ENCODE measurements around the gene KRT13. TPM values are rescaled to one million over a fixed set of nuclear protein-coding genes. Genes with fewer than 3 reads are reported as not detected.
"Not testable (repeated sequence)": the region's sequence is repeated elsewhere in the genome, so short reads cannot be mapped to it uniquely, and the experiment has no call there.

KRT13 gene
- total RNA-seq, 1 experiment from 2014 or later = 606 TPM

DNA sequence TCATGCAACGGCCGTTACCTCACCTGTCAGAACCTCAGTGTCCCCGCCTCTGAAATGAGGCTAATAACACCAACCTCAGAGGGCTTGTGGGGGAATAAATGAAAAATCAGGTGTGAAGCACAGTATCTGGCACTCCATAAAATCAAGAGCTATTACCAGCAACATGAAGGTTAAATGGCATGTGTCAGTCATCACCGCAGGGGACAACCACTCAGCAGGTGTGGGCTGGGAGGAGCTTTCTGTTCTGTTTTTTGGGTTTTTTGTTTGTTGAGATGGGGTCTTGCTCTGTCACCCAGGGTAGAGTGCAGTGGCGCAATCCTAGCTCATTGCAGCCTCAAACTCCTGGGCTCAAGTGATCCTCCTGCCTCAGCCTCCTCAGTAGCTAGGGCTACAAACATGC, 39.5 kb upstream of the KRT13 start:
- TF ChIP-seq, protein P1, sequence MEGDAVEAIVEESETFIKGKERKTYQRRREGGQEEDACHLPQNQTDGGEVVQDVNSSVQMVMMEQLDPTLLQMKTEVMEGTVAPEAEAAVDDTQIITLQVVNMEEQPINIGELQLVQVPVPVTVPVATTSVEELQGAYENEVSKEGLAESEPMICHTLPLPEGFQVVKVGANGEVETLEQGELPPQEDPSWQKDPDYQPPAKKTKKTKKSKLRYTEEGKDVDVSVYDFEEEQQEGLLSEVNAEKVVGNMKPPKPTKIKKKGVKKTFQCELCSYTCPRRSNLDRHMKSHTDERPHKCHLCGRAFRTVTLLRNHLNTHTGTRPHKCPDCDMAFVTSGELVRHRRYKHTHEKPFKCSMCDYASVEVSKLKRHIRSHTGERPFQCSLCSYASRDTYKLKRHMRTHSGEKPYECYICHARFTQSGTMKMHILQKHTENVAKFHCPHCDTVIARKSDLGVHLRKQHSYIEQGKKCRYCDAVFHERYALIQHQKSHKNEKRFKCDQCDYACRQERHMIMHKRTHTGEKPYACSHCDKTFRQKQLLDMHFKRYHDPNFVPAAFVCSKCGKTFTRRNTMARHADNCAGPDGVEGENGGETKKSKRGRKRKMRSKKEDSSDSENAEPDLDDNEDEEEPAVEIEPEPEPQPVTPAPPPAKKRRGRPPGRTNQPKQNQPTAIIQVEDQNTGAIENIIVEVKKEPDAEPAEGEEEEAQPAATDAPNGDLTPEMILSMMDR (conservative IDR thresholded peaks at IDR 0.05) = no peak
- no peak for TF ChIP-seq EZH2 (IDR thresholded peaks at IDR 0.05; ENCODE audit: low read depth)

DNA sequence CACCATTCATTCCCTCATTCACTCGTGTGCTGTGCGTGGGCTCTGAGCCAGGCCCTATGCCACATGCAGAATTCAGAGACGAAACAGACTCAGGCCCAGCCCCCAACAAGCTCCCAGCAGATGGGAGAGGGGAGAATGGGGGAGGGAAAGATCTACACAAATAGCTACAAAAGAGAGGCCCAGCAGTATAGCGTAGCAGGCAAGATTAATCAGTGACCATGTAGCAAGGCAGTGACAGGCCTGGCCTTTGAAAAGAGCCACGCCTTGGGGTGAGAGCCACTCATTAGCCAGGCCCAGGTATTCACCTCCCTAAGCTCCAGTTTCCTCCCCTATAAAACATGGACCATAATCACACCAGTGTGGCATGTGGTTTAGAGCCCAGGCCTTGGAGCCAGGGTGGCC, 39.1 kb upstream of the KRT13 start:
- Histone ChIP-seq H2AFZ (no peak overlapping the region), H3K27ac (no peak overlapping the region), H3K4me3 (no peak overlapping the region), H4K20me1 (ENCODE audit: insufficient read depth) (no peaks in the 10 kb centered on the region), H3F3A (ENCODE audit: insufficient read depth, low read depth) (peaks cover 54% of the 10 kb centered on the region), H3K27me3 (ENCODE audit: insufficient read depth, low read depth) (no peaks in the 10 kb centered on the region), H3K36me3 (ENCODE audit: low read depth) (no peaks in the 10 kb centered on the region), H3K4me2 (peak overlapping the region; percentile 17; the same call in 1 of the 2 replicates), H3K9me3 (ENCODE audit: insufficient read depth, low read depth) (no peaks in the 10 kb centered on the region), H3K9me2 (ENCODE audit: insufficient read depth) (no peaks in the 10 kb centered on the region), H3K79me2 (ENCODE audit: low read depth) (peaks cover 12% of the 10 kb centered on the region; the same call in 1 of the 2 replicates), H3K4me1 (replicated peaks; ENCODE audit: insufficient read depth) (peaks cover 71% of the 10 kb centered on the region)
- no peak for TF ChIP-seq EZH2 (IDR thresholded peaks at IDR 0.05; ENCODE audit: low read depth)
- TF ChIP-seq, protein P1 (conservative IDR thresholded peaks at IDR 0.05) = no peak
- DNase-seq = peak in 1 of 2 experiments; percentile 48
- BruUV-seq (replicated peaks) = no TSS peak
- intact Hi-C loops (cut with micrococcal nuclease; ENCODE audit: unreplicated experiment) = loop anchor here (10.0 kb wide), 1 partner anchor 480 kb away; the partner anchor contains the start of genes KRTAP2-3 and KRTAP2-4
- CTCF ChIA-PET = interaction anchor here (0.5 to 0.9 kb wide), 3 partner anchors 36 to 428 kb away, joined by 3 to 6 read pairs (median 3); no protein-coding TSS in a partner anchor
- POLR2A ChIA-PET (ENCODE audit: unreplicated experiment) = interaction anchor here (0.5 kb wide), 2 partner anchors 15 to 587 kb away, joined by 4 to 5 read pairs; no protein-coding TSS in a partner anchor

More for the DNA sequence above, 39.5 kb upstream of the KRT13 start:
- DNase-seq = no peak
- no peak overlapping the region for H2AFZ ChIP-seq
- peak overlapping the region; percentile 17; the same call in 1 of the 2 replicates for H3K4me2 ChIP-seq
- no peaks in the 10 kb centered on the region for H4K20me1 ChIP-seq (ENCODE audit: insufficient read depth)
- intact Hi-C loops (cut with micrococcal nuclease; ENCODE audit: unreplicated experiment) = loop anchor here (10.0 kb wide), 1 partner anchor 480 kb away; the partner anchor contains the start of genes KRTAP2-3 and KRTAP2-4
- H3K4me3 ChIP-seq = no peak overlapping the region
- no peaks in the 10 kb centered on the region for H3K27me3 ChIP-seq (ENCODE audit: insufficient read depth, low read depth)
- no TSS peak for BruUV-seq (replicated peaks)
- peaks cover 12% of the 10 kb centered on the region; the same call in 1 of the 2 replicates for H3K79me2 ChIP-seq (ENCODE audit: low read depth)
- H3K36me3 ChIP-seq (ENCODE audit: low read depth) = no peaks in the 10 kb centered on the region
- H3K9me3 ChIP-seq (ENCODE audit: insufficient read depth, low read depth) = no peaks in the 10 kb centered on the region
- H3K4me1 ChIP-seq (replicated peaks; ENCODE audit: insufficient read depth) = peaks cover 71% of the 10 kb centered on the region
- ChIA-PET CTCF (interaction anchor here (0.6 kb wide), 1 partner anchor 116 kb away, joined by 6 read pairs; no protein-coding TSS in a partner anchor), POLR2A (ENCODE audit: unreplicated experiment) (interaction anchor here (0.5 kb wide), 2 partner anchors 15 to 588 kb away, joined by 4 to 5 read pairs; no protein-coding TSS in a partner anchor)
- peaks cover 56% of the 10 kb centered on the region for H3F3A ChIP-seq (ENCODE audit: insufficient read depth, low read depth)
- H3K27ac ChIP-seq = no peak overlapping the region
- H3K9me2 ChIP-seq (ENCODE audit: insufficient read depth) = no peaks in the 10 kb centered on the region

- H3K4me3 ChIP-seq; DNase-seq; BruUV-seq (replicated peaks); H3K36me3 ChIP-seq (ENCODE audit: low read depth); H3K9me2 ChIP-seq (ENCODE audit: insufficient read depth); H3K4me2 ChIP-seq; H2AFZ ChIP-seq; H3K27ac ChIP-seq; CTCF ChIA-PET; POLR2A ChIA-PET (ENCODE audit: unreplicated experiment); H3K27me3 ChIP-seq (ENCODE audit: insufficient read depth, low read depth); H4K20me1 ChIP-seq (ENCODE audit: insufficient read depth); H3K9me3 ChIP-seq (ENCODE audit: insufficient read depth, low read depth): not testable (repeated sequence)
- Histone ChIP-seq H3K4me1 (replicated peaks; ENCODE audit: insufficient read depth) (peaks cover 75% of the 10 kb centered on the region), H3K79me2 (ENCODE audit: low read depth) (peaks cover 12% of the 10 kb centered on the region; the same call in 1 of the 2 replicates), H3F3A (ENCODE audit: insufficient read depth, low read depth) (peaks cover 56% of the 10 kb centered on the region)
- intact Hi-C loops (cut with micrococcal nuclease; ENCODE audit: unreplicated experiment) = loop anchor here (10.0 kb wide), 1 partner anchor 478 kb away; the partner anchor contains the start of genes KRTAP2-3 and KRTAP2-4
Observed at GRCh38 chr17:41542786-41543185, 37.4 kb upstream of the KRT13 start.
